Lower lobe of right lung (tissue), 2 donors: ENCODE measurements around the gene ITFG2. TPM values are rescaled to one million over a fixed set of nuclear protein-coding genes. Genes with fewer than 3 reads are reported as not detected.
A peak's percentile ranks its signal among the peaks of the same experiment; 100 is the strongest.

Experiments used
- ATAC-seq, 2 donors: fragments of 200-7000 bp; cut with Tn5 transposase; one replicate each; pipeline ENCODE4 v1.9.1; 2020 to 2022; ENCODE audit warnings: mild to moderate bottlenecking in 2 of 2, moderate library complexity in 2 of 2
- DNase-seq: peaks from one replicate; pipeline ENCODE4 v3.0.0-alpha.2; 2020
- H3K27ac ChIP-seq: fragments of 200-600 bp; one replicate; pipeline ENCODE4 v1.8.0; 2022
- H3K27me3 ChIP-seq: fragments of 200-600 bp; one replicate; pipeline ENCODE4 v1.8.0; 2022; ENCODE audit warnings: low read depth
- H3K36me3 ChIP-seq: fragments of 200-600 bp; one replicate; pipeline ENCODE4 v1.8.0; 2022; ENCODE audit warnings: mild to moderate bottlenecking
- H3K4me1 ChIP-seq: fragments of 200-600 bp; one replicate; pipeline ENCODE4 v1.8.0; 2022
- H3K4me3 ChIP-seq: fragments of 200-600 bp; one replicate; pipeline ENCODE4 v1.8.0; 2022; ENCODE audit warnings: mild to moderate bottlenecking
- H3K9me3 ChIP-seq: fragments of 200-600 bp; one replicate; pipeline ENCODE4 v1.8.0; 2022
- CTCF ChIP-seq: fragments of 200-600 bp; IDR thresholded peaks from one replicate; pipeline ENCODE4 v1.8.0; 2022; ENCODE audit warnings: antibody characterized with exemption, mild to moderate bottlenecking
- intact Hi-C: fragments of 100-400 bp; cut with DNase I; formaldehyde crosslinking; loops from one replicate; pipeline ENCODE4 v1.11.0; 2022
- total RNA-seq: library from RNA; stranded (reverse); fragmentation: NEBNext Ultra II Directional; extraction: Animal tissue kit (Norgen Biotek cat#: 25700); gene quantifications from one replicate; pipeline ENCODE4 v1.2.1, GENCODE V29; 2021
- donor health status: DM: no; HTN: yes; CAD: no; lungs with severe emphysema.

Gene ITFG2
- total RNA-seq, 1 donor from 2014 or later = 43.8 TPM

DNA sequence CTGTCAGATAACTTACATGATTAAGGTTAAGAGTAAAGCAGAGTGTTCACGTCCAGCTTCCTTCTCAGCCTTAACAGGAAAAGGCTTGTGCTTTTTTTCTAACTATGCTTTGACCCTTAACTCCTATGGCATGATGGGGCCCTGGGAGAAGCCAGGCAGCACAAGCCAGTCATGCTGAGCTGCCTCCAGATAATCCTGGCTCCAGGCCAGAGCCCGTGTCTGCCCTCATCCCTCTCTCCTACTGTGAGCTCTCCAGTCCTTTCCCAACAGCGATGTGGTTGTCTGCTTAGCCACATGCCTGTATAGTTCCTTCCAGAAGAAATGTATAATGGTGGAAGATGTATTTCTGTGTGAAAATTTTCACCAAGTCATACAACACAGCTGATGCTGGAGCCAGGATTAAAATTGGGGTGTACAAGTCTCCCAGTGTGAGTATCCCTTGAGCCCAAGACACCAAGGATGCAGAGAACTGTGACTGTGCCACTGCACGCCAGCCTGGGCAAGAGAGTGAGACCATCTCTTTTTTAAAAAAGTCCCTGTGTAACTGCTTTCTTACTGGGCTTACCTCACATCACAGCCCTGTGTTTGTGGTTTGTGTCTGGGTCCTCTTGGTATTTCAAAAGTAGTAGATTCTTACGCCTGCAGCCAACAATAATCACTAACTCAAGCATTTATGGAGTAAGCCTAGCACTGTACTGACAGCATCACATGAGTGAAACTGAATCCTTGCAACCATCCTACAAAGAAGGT, 7.9 kb upstream of the ITFG2 start:
- DNase-seq (no peak), ATAC-seq (no peak)
- H3K4me3 ChIP-seq = no peak overlapping the region
- H3K4me1 ChIP-seq = no peaks in the 10 kb centered on the region
- TF ChIP-seq CTCF = no peak
- no peaks in the 10 kb centered on the region for H3K9me3 ChIP-seq
- intact Hi-C loops = no loop called here
- no peak overlapping the region for H3K27ac ChIP-seq
- no peaks in the 10 kb centered on the region for H3K27me3 ChIP-seq
- H3K36me3 ChIP-seq = peaks cover 63% of the 10 kb centered on the region

GRCh38 chr12:2805143-2805520, 7.3 kb upstream of the ITFG2 start:
- no peak for TF ChIP-seq CTCF
- DNase-seq (no peak), ATAC-seq (no peak)
- Histone ChIP-seq H3K4me3 (no peak overlapping the region), H3K27ac (no peak overlapping the region), H3K36me3 (peaks cover 58% of the 10 kb centered on the region), H3K4me1 (no peaks in the 10 kb centered on the region), H3K27me3 (no peaks in the 10 kb centered on the region), H3K9me3 (no peaks in the 10 kb centered on the region)
- intact Hi-C loops = no loop called here

- no peak overlapping the region for H3K4me3 ChIP-seq
- ATAC-seq (no peak), DNase-seq (no peak)
- H3K27me3 ChIP-seq = no peaks in the 10 kb centered on the region
- TF ChIP-seq CTCF = no peak
- intact Hi-C loops = no loop called here
- no peaks in the 10 kb centered on the region for H3K9me3 ChIP-seq
- H3K36me3 ChIP-seq = peaks cover 42% of the 10 kb centered on the region
- peaks cover 3% of the 10 kb centered on the region for H3K4me1 ChIP-seq
- H3K27ac ChIP-seq = no peak overlapping the region
Measured at GRCh38 chr12:2806700-2807099, 5.8 kb upstream of the ITFG2 start.

- peaks cover 28% of the 10 kb centered on the region for H3K4me1 ChIP-seq
- H3K36me3 ChIP-seq = peaks cover 9% of the 10 kb centered on the region
- H3K4me3 ChIP-seq = peak overlapping the region; percentile 76
- no peak for ATAC-seq
- H3K27me3 ChIP-seq = no peaks in the 10 kb centered on the region
- peak overlapping the region; percentile 93 for H3K27ac ChIP-seq
- no peaks in the 10 kb centered on the region for H3K9me3 ChIP-seq
- intact Hi-C loops = no loop called here
- DNase-seq = no peak
- no peak for TF ChIP-seq CTCF
Measured at GRCh38 chr12:2811801-2812200, 667 bp upstream of the ITFG2 start.

DNA sequence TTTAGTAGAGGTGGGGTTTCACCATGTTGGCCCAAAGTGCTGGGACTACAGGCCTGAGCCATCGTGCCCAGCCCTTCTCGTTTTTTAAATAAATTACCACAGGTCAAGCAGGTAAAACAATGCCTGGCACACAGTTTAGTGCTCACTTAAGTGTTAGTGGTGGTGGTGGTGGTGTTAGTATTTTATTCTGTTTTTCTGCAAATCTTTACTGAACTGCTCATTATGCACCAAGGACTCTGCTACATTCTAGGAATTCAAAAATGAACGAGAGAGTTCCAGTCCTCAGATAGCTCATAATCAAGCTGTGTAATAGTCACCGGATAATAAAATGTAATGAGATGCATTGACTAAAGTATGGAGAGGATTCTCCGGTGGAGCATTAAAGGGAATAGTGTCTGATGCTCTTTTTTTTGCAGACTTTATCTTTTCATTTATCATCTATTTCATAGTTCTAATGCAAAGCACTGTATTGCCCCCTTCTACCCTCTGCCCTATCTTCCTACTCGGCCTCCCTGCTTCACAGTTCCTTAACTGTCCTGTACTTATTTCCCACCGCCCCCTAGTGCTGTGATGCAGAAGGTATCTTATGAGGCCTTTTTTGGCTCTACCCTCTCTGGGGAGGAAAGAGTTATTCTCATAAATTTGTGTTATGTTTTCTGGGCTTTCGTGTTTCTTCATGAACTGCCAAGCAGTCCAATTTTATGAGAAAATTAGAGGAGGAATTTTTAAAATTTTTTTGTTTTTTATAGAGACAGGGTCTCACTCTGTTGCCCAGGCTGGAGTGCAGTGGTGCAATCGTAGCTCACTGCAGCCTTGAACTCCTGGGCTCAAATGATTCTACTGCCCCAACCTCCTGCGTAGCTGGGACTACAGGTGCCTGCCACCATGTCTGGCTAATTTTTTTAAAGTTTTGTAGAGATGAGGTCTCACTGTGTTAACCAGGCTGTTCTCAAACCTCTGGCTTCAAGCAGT, 1.0 kb downstream of the ITFG2 start:
- ATAC-seq = peak; percentile 49 to 54
- intact Hi-C loops = no loop called here
- Histone ChIP-seq H3K36me3 (peaks cover 24% of the 10 kb centered on the region), H3K27ac (peak overlapping the region; percentile 93), H3K27me3 (no peaks in the 10 kb centered on the region), H3K4me3 (peak overlapping the region; percentile 76), H3K4me1 (peaks cover 28% of the 10 kb centered on the region), H3K9me3 (no peaks in the 10 kb centered on the region)
- no peak for DNase-seq
- TF ChIP-seq CTCF = peak; percentile 46
